GM03348 (cell line): ENCODE data around the gene LAMB1.
"Not testable (repeated sequence)": the region's sequence is repeated elsewhere in the genome, so short reads cannot be mapped to it uniquely, and the experiment has no call there.

ENCODE experiments used
- DNase-seq: peaks from one replicate; pipeline ENCODE4 v3.0.0; 2012; ENCODE audit warnings: low spot score

LAMB1 gene

DNA sequence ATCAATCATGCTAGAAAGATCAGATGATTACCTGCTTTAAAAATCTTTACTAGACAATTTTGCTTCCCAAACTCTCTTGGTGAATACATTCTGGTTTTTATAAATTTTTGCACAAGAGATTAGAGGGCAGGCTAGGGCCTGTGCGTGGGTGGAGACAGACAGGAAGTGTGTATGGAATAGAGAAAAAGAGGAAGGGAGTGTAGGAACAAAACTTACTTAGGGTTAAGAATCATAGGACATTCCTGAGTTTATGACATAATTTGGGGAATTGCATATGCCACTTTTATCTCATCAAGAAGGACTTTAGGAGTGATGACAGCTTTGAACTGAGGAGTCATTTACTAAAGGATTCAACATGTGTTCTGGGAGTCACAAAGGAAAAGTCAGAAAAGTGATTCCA is 31.3 kb downstream of the LAMB1 start:
- peak; percentile 35 for DNase-seq

DNA sequence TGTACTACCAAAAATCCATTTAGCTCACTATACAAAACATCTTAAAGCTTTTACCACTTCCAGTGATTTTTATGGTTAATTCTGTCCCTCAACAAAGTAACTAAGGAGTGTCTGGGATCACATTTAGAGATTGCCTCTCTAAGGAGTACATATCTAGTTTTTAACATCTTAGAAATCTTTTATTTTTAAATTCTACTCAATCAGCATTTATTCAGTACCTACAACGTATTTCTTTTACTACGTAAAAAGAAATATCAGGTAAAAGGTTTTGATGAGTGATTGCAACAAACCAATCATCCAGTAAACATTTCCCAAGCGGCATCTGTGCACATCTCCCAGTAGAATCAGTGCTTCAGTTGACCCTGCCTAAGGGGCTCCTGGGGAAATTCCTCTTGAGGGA is 31.9 kb downstream of the LAMB1 start:
- DNase-seq: no peak

DNA sequence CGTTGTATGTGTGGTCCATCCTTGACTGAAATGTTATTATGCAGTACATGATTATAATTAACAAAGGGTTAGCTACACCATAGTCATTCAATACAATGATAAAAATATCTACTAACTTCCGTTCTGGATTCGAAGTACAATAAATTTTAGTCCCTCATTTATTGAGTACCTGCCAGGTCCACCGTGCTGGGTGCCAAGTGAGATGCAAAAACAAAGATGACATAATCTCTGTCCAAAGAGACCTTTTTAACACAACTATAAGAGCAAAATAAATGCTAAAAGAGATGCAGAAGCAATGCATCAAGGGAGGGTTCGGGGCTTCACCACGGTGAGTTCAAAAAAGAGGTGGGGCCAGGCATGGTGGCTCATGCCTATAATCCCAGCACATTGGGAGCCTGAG is 33.1 kb downstream of the LAMB1 start:
- no peak for DNase-seq

DNA sequence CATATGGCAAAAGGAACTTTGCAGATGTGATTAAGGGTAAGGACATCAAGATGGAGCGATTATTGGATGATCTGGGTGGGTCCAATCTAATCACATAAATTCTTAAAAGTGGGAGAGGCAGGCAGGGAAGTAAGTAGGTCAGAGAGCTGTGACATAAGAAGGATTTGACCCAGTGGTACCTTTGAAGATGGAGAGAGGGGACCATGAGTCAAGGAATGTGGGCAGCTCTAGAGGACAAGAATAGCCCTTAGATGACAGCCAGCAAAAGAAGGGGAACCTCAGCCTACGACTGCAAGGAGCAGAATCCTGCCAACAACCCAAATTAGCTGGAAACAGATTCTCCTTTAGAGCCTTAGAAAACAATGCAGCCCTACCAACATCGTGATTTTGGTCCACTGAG is 34.5 kb downstream of the LAMB1 start:
- no peak for DNase-seq

DNA sequence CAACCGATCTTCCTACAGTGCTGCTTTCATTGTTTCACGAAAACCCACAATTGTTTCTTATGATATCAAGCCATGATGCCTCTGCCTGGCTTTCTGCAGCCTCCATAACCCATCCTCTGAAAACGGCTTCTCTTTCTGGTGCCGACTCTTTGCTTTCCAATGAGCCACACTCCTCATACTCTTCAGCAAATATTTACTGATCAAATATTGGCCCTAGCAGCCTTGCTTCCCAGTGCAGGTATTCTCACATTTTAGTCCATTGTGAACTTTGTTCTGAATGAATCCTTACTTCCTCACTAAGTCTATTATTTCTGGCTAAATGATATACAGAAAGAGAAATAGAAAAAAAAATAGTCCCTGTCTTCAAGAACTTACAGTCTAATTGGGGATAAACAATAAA is 35.5 kb downstream of the LAMB1 start:
- no peak for DNase-seq

DNA sequence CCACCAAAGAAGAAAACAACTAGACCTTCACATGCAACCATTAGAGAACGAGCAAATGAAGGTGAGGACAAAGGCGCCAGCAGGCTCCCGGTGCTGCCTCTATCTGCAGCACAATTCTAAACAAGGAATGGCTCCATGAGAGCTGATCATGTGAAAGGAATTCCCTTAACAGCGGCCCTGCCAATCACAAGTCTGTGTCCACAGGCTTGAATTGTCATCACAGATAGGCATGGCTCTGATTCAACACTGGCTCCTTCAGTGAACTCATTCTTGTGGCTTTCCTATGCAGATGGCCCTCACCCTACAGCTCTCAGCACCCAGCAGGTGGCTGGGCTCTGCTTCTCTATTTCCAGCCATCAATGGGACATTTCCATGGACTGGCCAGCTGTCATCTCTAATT is 36.2 kb downstream of the LAMB1 start:
- DNase-seq: peak; percentile 68

DNA sequence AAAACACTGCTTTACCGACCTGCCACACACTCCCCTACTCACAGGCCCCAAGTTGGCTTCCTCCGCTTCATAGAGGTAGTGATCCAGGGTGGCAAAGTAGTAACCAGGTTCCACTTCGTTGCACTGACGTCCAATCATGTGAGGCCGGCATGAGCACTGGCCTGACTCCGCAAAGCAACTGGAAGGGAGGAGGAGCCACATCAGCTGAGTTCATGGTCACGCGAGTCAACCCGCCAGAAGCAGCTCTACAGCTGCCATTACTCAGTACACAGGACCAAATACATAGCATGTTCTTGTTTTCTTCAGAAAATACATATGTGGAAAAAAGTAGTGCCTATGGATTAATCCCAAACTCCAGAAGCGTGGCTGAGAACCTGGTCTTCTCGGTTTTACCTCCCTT is 38.5 kb downstream of the LAMB1 start:
- DNase-seq: no peak

DNA sequence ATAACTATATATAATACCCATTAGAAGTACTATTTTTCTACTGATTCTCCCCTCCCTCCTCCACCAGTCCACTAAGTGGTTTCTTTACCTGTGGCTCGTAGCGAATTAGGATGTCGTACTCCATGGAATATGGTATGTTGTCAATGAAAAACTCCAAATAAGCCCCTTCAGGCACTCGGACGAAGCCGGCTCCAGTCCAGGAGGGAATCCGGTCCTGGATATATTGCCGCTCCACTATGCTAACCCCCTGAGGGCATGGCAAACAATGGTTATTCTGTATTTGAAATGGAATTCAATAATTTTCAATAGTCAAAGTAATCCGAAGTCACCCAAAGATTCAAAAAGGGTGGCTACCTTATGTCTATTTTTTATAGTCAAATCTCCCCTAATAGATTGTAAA is 40.1 kb downstream of the LAMB1 start:
- DNase-seq: no peak

DNA sequence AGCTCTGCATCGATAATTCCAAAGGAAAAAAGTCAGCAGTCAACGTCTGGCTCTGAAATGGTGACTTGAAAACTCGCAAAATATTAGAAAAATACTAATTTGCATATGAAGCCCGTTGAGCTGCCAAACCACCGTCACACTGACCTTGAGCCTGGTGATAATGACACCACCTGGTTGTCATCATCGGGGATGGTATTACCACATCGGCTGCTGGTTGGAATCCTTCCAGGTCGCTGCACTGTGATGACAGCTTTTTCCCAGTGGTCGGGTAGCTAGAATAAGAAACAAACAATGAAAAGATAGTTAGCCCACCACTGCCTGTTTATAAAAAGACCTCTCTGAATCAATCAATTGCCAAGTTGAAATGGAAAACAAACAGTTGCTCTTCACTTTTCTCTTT is 41.6 kb downstream of the LAMB1 start:
- DNase-seq: no peak

DNA sequence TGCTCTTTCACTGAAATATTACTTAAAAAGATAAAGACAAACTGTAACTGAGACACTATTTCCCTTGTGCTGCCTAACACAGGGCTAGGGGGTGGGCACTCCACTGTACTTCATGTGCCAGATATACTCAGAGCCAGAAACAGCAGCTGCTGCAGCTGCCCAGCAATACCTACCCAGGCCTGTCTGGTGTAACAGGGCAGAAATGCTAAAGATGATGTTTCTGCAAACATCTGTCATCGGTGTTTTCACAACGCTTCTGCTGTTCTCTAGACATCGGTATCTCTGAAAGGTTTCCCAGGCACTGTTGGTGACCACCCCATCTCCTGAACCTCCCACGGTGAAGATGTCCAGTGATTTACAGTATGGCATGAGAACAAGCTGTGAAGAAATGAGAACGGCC is 42.7 kb downstream of the LAMB1 start:
- no peak for DNase-seq

DNA sequence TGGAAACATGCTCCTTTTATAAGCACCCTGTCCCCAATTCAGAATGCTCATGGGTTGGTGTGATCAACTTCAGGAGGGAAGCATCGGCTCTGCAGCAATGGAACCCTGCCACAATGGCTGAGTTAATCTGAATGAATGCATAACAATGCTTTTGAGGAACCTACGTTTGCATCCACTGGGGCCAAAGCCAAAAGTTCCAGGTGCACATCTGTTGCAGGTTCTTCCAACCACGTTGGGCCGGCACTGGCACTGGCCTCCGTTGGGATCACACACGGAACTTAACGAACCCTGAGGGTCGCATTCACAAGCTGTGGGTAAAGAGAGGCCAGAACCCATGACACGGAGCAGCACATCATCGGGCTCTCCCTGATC is 43.4 kb downstream of the LAMB1 start:
- DNase-seq: no peak

DNA sequence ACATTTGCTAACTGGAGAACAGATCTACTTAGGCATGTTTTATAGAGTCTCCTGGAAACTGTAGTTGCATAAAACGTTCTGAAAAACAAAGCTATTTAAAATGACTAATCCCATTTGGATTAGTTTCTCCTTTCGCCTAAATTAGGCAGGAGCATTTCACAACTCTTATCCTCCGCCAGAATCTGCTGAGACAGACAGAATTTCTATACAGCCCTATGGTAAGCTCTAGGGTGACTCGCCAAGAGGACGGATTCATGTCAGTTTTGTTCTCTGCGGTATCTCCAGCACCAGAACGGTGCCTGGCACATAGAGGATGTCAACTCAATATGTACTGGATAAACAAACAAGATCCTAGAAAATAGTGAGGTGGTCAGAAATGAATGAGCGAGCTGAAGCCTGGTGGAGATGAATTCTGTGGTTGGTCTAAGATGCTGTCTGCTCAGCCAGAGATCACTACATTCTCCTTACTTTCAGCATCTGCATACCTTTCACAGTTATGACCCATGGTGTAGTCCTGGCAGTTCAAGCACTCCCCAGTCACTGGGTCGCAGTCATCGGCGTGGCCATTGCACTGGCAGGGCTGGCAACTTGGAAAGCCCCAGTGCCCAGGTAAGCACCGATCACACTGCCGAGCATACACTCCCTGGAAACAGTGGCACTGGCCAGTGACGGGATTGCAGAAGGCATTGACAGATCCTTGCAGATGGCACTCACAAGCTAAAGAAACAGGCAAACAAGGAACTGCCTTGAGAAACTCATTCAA is 44.0 kb downstream of the LAMB1 start:
- DNase-seq: peak; percentile 88

DNA sequence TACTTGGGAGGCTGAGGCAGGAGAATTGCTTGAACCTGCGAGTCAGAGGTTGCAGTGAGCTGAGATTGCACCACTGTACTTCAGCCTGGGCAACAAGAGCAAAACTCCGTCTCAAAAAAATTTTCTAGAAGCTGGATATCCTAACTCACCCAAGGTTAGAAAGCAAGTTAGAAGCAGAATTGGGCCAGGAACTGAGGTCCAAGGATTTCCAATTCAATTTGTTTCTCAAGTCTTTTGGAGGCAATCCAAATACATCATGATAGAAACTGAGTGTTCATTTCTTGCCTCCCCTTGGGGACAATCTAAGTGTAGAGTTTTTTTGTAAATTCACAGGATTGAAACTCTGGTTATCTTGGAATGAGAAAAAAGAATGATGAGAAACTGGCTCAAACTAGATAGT is 45.5 kb downstream of the LAMB1 start:
- DNase-seq: no peak

DNA sequence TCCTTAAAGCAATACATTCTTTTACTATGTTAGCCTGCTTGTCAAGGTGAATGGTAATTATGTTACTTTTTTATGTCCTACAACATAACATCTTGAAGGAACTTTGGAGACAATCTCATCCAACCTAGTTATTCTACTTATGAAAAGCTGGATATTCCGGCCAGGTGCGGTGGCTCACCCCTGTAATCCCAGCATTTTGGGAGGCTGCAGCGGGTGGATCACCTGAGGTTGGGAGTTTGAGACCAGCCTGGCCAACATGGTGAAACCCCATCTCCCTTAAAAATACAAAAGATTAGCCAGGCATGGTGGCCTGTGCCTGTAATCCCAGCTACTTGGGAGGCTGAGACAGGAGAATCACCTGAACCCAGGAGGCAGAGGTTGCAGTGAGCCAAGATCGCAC is 46.0 kb downstream of the LAMB1 start:
- not testable (repeated sequence) for DNase-seq

DNA sequence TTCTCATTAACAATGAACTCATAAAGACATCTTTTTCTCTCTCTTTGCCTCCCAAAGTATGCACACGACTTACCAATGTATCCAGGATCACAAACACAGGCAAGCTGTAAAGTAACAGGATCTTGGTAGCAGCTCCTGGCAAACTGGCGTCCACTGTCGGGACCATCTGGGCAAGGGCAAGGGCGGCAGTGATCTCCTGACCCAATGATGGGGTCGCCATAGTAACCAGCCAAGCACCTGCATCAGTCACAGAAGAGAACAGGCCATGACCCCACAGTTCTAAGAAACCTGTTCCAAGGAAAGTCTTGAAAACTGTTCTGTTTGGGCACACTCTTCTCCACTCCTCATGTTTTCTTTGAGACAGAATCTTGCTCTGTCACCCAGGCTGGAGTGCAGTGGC is 47.6 kb downstream of the LAMB1 start:
- DNase-seq: no peak

DNA sequence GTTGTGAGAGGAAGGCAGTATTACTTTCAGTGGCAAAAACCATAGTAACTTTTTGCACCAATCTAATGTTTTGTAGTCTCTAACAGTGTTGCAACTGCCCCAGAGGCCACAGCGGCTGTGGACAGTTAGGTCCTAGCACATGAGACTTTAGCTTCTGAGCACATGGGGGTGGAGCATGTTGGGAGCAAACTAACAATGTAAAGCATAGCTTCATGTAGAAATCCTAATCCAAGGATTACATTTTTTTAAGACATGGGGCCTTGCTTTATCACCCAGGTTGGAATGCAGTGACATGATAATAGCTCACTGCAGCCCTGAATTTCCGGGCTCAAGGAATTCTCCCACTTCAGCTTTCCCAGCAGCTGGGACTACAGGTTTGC is 49.0 kb downstream of the LAMB1 start:
- DNase-seq: no peak

DNA sequence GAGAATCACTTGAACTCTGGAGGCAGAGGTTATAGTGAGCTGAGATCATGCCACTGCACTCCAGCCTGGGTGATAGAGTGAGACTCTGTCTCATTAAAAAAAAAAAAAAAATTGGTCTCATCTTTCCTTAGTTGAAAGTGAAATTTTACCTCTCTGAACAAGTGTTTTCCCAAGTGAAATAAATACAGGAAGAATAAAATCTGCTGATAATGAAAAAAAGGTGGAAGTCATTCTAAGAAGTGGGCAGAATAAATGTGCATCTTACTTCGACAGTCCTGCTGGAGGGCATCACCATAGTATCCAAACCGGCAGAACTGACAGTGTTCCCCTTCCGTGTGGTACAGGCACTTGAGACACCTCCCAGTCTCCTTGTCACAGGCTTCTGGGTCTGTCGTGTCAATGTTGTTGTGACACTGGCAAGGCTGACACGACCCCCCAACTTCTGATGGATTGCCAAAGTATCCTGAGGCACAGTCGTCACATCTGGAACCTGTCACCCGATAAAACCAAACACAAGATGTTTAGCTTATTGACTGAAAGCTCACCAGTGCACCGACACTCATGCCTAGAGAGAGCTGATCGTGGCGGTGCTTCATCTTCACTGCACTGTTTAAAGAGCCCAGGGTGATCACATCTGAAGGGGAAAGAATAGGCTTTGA is 49.6 kb downstream of the LAMB1 start:
- no peak for DNase-seq

DNA sequence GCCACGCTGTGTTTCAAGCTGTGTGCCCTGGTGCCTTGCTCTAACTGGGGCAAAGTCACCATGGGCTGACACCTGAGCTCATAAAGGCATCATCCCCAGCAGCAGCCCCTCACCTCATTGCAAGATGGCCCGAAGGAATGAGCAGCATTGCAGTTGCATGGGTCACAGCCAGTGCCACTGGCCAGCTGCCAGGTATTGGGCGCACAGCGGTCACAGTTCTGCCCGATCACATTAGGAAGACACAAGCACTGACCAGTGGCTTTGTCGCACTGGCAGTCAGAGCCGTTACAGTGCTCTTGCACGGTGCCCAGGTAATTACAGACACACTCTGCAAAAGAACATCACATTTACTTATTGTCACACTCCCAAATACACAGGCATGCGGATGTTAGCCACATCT is 51.1 kb downstream of the LAMB1 start:
- DNase-seq: no peak

DNA sequence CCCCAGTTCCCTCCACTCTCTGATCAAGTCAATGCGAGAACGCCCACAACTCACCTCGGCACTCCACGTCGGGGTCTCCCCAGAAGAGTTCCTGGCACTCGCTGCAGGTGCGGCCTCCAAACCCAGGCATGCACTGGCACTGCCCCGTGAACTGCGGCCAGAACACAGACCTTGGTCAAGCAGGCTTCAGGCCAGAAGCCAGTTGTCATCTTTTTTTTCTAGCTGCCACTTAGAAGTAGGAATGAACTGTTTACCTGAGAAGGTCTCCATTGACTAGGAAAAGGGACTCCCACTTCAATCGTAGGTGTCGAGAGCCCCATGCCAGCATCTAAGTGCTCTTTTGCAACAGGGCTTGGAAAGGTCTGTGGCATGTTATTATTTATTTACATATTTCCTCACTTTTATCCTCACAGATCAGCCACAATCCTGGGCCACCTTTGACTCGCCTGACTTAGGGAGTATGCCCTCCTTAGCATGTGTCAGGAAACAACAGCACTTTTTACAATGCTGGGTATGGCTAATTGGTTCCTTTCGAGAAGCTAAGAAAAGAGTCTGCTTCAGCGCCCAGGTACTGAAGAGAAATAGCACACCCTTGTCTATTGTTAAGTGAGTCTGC is 51.7 kb downstream of the LAMB1 start:
- DNase-seq: no peak

DNA sequence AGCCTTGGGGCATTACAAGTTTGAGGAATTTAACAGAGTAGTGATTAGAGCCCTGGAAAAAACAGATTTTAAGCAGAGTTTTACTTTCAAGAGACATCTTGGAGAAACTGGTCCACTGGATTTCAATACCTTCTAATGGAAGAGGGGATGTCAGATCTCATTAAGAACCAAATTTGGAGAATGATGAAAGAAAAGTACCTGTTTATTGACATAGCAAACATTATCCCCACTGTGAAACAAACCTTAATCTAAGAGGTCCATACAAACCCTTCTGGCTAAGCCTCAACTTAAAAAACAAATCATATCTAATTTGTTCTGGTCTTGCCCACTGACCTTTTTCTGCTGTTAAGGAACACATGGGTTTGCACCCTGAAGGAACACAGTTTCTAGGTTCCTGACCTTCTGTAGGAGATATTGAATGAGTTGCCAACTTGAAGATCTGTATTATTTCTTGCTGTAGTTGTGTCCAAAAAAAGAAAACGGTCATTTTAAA is 53.5 kb downstream of the LAMB1 start:
- no peak for DNase-seq

DNA sequence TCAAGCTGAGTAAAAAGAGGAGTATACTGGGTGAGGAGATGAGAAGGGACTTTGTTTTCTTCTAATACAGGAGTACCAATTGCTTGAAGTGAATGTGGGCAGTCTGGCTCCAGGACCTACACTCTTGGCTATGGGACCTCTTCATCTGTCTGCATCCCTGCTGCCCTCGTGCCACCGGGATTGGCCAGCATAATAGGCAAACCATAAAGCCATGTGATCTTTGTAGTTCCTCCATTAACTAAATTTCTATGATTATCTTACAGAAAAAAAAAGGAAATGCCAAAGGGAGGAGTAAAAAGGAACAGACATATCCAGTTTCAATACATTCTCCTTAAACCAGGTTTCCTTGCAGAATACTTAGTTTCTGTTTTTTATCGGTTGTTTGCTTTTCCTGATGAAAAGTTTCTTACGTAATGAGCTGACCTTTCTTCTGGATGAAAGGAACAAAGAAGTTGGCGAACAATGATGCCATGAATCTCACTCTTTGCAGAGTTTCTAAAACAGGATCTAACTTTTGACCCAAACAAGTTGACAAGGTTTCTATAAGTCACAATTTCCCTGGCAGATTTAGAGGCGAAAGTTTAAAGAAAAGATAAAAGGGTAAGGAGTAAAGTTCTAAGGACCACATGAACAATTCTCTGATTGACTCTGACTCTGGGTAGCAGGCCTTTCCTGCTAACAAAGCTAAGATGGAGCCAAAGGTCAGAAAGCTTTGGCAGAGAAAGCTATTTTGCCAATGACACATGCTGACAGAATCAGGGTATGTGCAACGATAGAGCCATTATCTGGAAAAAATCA is 54.1 kb downstream of the LAMB1 start:
- peak; percentile 79 for DNase-seq

DNA sequence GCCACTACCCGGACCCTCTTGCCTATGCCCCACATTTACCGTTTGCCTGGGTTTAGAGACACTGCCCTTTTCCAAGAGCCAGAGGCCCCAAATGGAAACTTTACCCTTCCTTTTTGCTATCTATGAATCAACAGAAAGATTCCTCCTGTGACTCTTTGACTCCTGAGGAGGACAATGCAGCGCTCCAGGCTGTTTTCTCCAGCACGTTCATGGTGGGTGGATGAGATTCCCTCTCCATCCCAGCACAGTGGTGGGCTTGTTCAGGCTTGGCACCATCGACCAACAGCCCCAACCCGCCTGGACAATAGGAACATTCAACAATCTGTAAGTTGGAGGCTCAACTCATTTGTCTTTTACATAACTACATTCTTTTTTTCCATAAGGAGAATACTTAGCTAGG is 56.1 kb downstream of the LAMB1 start:
- DNase-seq: no peak

DNA sequence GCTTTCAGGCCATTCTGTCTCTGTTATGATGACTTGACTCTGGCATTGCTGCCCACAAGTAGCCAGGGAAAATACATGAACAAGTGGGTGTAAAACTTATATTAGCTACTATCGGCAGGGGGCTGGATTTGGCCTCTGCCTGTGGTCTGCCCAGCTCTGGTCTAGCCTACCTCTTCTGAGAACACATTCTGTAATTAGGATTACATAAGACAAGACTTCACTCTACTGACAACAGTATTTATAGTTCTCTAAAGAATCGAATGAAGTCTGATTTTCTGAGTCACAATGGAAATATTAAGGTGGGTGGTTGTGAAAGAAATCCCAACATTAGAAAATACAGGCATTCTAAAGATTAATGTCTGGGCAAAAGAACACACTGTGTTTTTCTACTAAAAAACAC is 56.5 kb downstream of the LAMB1 start:
- DNase-seq: peak; percentile 66
